Measurements from ENCODE around the gene CRKL. TPM values are rescaled to one million over a fixed set of nuclear protein-coding genes. Genes with fewer than 3 reads are reported as not detected.
A peak's percentile ranks its signal among the peaks of the same experiment; 100 is the strongest.

The CRKL gene
- total RNA-seq, 1 experiment from 2014 or later: 106 TPM

DNA sequence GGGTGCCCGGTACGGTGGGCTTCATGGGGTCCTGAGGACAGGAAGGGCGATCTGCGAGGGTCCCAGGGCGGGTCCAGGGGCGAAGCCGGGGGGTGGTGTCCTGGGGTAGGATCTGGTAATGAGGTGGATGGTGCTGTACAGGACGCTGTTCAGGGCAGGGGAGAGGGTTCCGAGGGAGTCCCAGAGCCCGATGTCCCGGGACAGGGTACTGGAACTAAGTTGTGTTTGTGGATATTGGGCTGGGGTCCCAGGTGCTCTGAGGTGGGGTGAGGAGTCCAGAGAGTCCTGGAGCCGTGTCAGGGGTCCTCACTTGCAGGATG is 65.3 kb downstream of the CRKL start:
- H2AK5ac ChIP-seq (ENCODE audit: insufficient read length, low read length): no peak overlapping the region
- DNase-seq: no peak

More for the DNA sequence above, 65.3 kb downstream of the CRKL start:
- Histone ChIP-seq H3K56ac (ENCODE audit: insufficient read length, low read depth, low read length) (no peak overlapping the region), H3K4me2 (ENCODE audit: insufficient read depth, insufficient read length, low read length) (peak overlapping the region; percentile 73), H3K14ac (ENCODE audit: insufficient read depth, low read length) (peak overlapping the region; percentile 66), H3K79me1 (ENCODE audit: insufficient read depth, low read depth, low read length, poor library complexity, severe bottlenecking) (no peaks in the 10 kb centered on the region), H2BK20ac (ENCODE audit: low read depth, low read length, poor library complexity, severe bottlenecking) (no peak overlapping the region), H2BK12ac (ENCODE audit: insufficient read length, low read depth, low read length) (no peak overlapping the region), H4K8ac (replicated peaks; ENCODE audit: insufficient read length, low read depth, low read length) (no peak overlapping the region), H4K91ac (ENCODE audit: insufficient read length, low read depth, low read length) (no peak overlapping the region), H3K4me1 (ENCODE audit: insufficient read depth, low read length) (0 out of 2 replicates have a peak, but pooled peaks cover 2% of the 10 kb centered on the region), H4K5ac (ENCODE audit: insufficient read length, low read depth, low read length) (no peak overlapping the region), H2BK15ac (ENCODE audit: low read depth, low read length) (no peak overlapping the region), H3K27ac (ENCODE audit: insufficient read length, low read depth, low read length) (no peak overlapping the region), H3K23ac (ENCODE audit: insufficient read length, low read depth, low read length) (no peak overlapping the region), H3T11ph (ENCODE audit: low read length) (no peak overlapping the region), H3K18ac (ENCODE audit: insufficient read length, low read depth, low read length) (no peak overlapping the region), H3K23me2 (ENCODE audit: insufficient read length, low read depth, low read length, poor library complexity, severe bottlenecking) (peaks cover 14% of the 10 kb centered on the region), H2AFZ (ENCODE audit: low read length) (no peak overlapping the region), H2BK5ac (ENCODE audit: insufficient read length, low read length) (no peak overlapping the region), H3K9me3 (ENCODE audit: control insufficient read depth, low read depth, low read length) (no peaks in the 10 kb centered on the region), H3K27me3 (ENCODE audit: insufficient read depth, low read length) (no peaks in the 10 kb centered on the region), H3K4ac (ENCODE audit: low read depth, low read length) (no peak overlapping the region), H3K9ac (ENCODE audit: extremely low read depth, insufficient read length, low read length) (peak overlapping the region; percentile 68), H2BK120ac (ENCODE audit: low read depth, low read length, poor library complexity, severe bottlenecking) (no peak overlapping the region), H4K20me1 (ENCODE audit: control insufficient read depth, insufficient read depth, insufficient read length) (no peaks in the 10 kb centered on the region), H3K79me2 (ENCODE audit: insufficient read depth, low read length) (no peaks in the 10 kb centered on the region)
- Mint-ChIP-seq H3K9me3 (peaks cover 12 to 13% of the 10 kb centered on the region in 2 experiments), H3K27ac (peak overlapping the region in 1 of 3 experiments; percentile 79; a peak in 1 of 7 replicates), H3K4me3 (peak overlapping the region; percentile 94 to 98), H3K4me1 (peaks cover 28 to 30% of the 10 kb centered on the region in 2 experiments), H3K27me3 (ENCODE audit: low read depth) (peaks cover 25% of the 10 kb centered on the region), H3K36me3 (ENCODE audit: insufficient read depth in 1 of 3, low read depth in 3 of 3) (peaks cover 4 to 25% (median 22%) of the 10 kb centered on the region in 3 experiments)
- TF ChIP-seq, protein P1, sequence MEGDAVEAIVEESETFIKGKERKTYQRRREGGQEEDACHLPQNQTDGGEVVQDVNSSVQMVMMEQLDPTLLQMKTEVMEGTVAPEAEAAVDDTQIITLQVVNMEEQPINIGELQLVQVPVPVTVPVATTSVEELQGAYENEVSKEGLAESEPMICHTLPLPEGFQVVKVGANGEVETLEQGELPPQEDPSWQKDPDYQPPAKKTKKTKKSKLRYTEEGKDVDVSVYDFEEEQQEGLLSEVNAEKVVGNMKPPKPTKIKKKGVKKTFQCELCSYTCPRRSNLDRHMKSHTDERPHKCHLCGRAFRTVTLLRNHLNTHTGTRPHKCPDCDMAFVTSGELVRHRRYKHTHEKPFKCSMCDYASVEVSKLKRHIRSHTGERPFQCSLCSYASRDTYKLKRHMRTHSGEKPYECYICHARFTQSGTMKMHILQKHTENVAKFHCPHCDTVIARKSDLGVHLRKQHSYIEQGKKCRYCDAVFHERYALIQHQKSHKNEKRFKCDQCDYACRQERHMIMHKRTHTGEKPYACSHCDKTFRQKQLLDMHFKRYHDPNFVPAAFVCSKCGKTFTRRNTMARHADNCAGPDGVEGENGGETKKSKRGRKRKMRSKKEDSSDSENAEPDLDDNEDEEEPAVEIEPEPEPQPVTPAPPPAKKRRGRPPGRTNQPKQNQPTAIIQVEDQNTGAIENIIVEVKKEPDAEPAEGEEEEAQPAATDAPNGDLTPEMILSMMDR (conservative IDR thresholded peaks at IDR 0.05): no peak
- no CpG with 5 or more reads among the region's 12 CpGs for WGBS (ENCODE audit: extremely low coverage, insufficient read length, low lambda C conversion rate)
